Peyer's patch (tissue), 4 donors: ENCODE results near the gene MAGI2. TPM values are rescaled to one million over a fixed set of nuclear protein-coding genes. Genes with fewer than 3 reads are reported as not detected.
"Not testable (repeated sequence)": the region's sequence is repeated elsewhere in the genome, so short reads cannot be mapped to it uniquely, and the experiment has no call there.

Source experiments
- DNase-seq, 3 donors: peaks; one replicate each; pipeline ENCODE4 v3.0.0-alpha.2; 2017 to 2019
- H3K27ac ChIP-seq, 4 donors: fragments of 200-600 bp; sonication (generic); one replicate each; pipeline ENCODE4 v1.5.1; 2016 to 2019
- H3K27me3 ChIP-seq, 2 donors: fragments of 200-600 bp; sonication (generic); one replicate each; pipeline ENCODE4 v1.5.1; 2019
- H3K36me3 ChIP-seq, 3 donors: fragments of 200-600 bp; sonication (generic); one replicate each; pipeline ENCODE4 v1.5.1; 2016 to 2019
- H3K4me1 ChIP-seq, 4 donors: fragments of 200-600 bp; sonication (generic); one replicate each; pipeline ENCODE4 v1.5.1; 2016 to 2019
- H3K4me3 ChIP-seq, 4 donors: fragments of 200-600 bp; sonication (generic); 1 replicate in 3 of 4; 2 replicates in 1 of 4; pipeline ENCODE4 v1.5.1; 2016 to 2019; ENCODE audit warnings: mild to moderate bottlenecking in 1 of 4
- H3K9me3 ChIP-seq, 4 donors: fragments of 200-600 bp; sonication (generic); one replicate each; pipeline ENCODE4 v1.5.1; 2016 to 2019; ENCODE audit warnings: mild to moderate bottlenecking in 1 of 4
- POLR2A ChIP-seq, 2 donors: fragments of 450-650 bp; IDR thresholded peaks; one replicate each; pipeline ENCODE4 v1.5.1; 2017; ENCODE audit warnings: antibody characterized with exemption in 2 of 2, mild to moderate bottlenecking in 2 of 2, moderate library complexity in 2 of 2
- total RNA-seq, 4 donors: library from RNA; depleted of rRNA; stranded (reverse); fragments of >200 nt; gene quantifications; one replicate each; pipeline ENCODE4 v1.1.0, GENCODE V29; 2016
- TF ChIP-seq, protein P1 (sequence below), 6 experiments: fragments of 450-650 bp in 4 of 6; fragments of 200-600 bp in 2 of 6; sonication (generic) in 1 of 6; IDR thresholded peaks; one replicate each; pipeline ENCODE4 v1.5.1; 2017 to 2019; ENCODE audit warnings: antibody characterized with exemption in 6 of 6, mild to moderate bottlenecking in 3 of 6, moderate library complexity in 1 of 6

MAGI2 gene
- total RNA-seq, 4 donors from 2014 or later, result 1.6 to 12.4 (median 2.8) TPM

DNA sequence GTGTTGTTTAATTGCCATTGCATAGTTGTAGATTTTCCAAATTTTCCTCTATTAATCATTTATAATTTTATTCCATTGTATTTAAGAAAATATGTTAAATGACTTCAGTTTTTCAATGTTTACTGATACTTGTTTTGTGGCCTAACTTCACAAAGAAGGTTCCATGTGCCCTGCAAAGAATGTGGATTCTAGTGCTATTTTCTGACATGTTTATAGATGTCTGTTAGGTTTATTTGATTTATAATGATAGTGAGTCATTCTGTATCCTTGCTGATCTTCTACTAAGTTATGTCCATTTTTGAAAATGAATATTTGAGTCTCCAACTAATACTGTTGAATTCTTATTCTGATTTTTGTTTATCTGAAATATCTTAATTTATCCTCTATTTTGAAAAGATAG lies 369.0 kb downstream of the MAGI2 start:
- Histone ChIP-seq H3K4me1 (no peaks in the 10 kb centered on the region), H3K4me3 (no peak overlapping the region), H3K27ac (no peak overlapping the region), H3K9me3 (no peaks in the 10 kb centered on the region), H3K27me3 (no peaks in the 10 kb centered on the region), H3K36me3 (no peaks in the 10 kb centered on the region)
- no peak for TF ChIP-seq POLR2A (IDR thresholded peaks at IDR 0.05)
- TF ChIP-seq, protein P1, sequence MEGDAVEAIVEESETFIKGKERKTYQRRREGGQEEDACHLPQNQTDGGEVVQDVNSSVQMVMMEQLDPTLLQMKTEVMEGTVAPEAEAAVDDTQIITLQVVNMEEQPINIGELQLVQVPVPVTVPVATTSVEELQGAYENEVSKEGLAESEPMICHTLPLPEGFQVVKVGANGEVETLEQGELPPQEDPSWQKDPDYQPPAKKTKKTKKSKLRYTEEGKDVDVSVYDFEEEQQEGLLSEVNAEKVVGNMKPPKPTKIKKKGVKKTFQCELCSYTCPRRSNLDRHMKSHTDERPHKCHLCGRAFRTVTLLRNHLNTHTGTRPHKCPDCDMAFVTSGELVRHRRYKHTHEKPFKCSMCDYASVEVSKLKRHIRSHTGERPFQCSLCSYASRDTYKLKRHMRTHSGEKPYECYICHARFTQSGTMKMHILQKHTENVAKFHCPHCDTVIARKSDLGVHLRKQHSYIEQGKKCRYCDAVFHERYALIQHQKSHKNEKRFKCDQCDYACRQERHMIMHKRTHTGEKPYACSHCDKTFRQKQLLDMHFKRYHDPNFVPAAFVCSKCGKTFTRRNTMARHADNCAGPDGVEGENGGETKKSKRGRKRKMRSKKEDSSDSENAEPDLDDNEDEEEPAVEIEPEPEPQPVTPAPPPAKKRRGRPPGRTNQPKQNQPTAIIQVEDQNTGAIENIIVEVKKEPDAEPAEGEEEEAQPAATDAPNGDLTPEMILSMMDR (IDR thresholded peaks at IDR 0.05), result no peak
- no peak for DNase-seq

DNA sequence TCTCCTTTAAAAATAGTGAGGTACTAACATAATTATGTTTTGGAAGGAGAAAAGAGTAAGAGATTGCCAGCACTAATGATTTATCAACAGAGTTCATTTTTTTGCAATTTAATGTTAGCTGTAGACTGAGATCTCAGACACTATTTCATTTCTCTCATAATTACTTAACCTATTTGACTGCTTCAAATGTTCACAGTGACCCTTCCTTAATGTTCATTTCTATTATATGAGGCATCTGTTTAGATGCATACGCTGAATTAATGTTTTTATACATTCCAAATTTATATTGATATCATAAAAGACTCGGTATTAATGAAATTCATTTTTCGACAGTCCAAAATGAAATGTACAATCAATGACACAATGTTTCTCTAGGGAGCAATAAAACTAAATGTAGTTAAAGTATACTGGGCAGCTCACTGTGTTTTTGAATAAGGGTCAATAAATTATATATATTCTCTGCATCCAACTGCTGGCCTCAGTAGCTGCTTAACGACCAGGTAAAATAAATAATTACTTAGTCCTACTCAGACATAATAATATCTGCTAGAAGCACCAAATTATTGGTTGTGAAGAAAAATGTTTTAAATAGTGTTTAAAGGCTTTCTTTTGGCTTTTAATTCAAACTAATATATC lies 373.4 kb downstream of the MAGI2 start:
- no peak for DNase-seq
- H3K27me3 ChIP-seq, result no peaks in the 10 kb centered on the region
- H3K36me3 ChIP-seq, result no peaks in the 10 kb centered on the region
- H3K4me1 ChIP-seq, result no peaks in the 10 kb centered on the region
- no peaks in the 10 kb centered on the region for H3K9me3 ChIP-seq
- H3K27ac ChIP-seq, result no peak overlapping the region
- TF ChIP-seq POLR2A (IDR thresholded peaks at IDR 0.05), result no peak
- TF ChIP-seq, protein P1 (IDR thresholded peaks at IDR 0.05), result no peak
- H3K4me3 ChIP-seq, result no peak overlapping the region

DNA sequence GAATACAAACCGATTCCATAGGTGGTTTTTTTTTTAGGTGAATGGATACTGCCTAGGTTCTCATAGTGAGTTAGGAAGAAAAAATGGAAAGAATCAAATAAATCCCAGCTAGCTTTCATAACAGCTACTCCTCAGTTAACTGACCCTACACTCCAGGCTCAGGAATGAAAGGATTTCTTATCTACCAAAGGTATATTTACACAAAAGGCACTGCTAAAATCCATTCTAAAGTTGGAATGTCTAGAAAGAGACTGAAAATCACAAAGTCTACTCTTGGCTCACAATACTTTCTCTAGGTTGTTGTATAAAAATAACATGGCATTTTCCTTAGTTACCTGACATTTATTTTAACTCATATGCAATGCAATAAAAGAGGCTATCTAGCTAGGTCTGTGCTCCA lies 375.2 kb downstream of the MAGI2 start:
- no peak for DNase-seq
- TF ChIP-seq, protein P1 (IDR thresholded peaks at IDR 0.05), result no peak
- TF ChIP-seq POLR2A (IDR thresholded peaks at IDR 0.05), result no peak
- Histone ChIP-seq H3K4me1 (no peaks in the 10 kb centered on the region), H3K4me3 (no peak overlapping the region), H3K27ac (no peak overlapping the region), H3K27me3 (no peaks in the 10 kb centered on the region), H3K9me3 (no peaks in the 10 kb centered on the region), H3K36me3 (no peaks in the 10 kb centered on the region)

DNA sequence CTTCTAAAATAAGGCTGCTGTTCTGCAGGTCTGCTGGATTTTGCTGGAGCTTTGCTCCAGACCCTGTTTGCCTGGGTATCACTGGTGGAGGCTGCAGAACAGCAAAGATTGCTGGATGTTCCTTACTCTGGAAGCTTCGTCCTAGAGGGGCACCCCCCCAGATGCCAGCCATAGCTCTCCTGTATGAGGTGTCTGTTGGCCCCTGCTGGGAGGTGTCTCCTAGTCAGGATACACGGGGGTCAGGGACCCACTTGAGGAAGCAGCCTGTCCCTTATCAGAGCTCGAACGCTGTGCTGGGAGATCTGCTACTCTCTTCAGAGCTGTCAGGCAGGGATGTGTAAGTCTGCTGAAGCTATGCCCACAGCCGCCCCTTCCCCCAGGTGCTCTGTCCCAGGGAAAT lies 382.3 kb downstream of the MAGI2 start:
- not testable (repeated sequence) for H3K36me3 ChIP-seq, H3K4me1 ChIP-seq, H3K27me3 ChIP-seq, H3K4me3 ChIP-seq, H3K27ac ChIP-seq, H3K9me3 ChIP-seq, DNase-seq

DNA sequence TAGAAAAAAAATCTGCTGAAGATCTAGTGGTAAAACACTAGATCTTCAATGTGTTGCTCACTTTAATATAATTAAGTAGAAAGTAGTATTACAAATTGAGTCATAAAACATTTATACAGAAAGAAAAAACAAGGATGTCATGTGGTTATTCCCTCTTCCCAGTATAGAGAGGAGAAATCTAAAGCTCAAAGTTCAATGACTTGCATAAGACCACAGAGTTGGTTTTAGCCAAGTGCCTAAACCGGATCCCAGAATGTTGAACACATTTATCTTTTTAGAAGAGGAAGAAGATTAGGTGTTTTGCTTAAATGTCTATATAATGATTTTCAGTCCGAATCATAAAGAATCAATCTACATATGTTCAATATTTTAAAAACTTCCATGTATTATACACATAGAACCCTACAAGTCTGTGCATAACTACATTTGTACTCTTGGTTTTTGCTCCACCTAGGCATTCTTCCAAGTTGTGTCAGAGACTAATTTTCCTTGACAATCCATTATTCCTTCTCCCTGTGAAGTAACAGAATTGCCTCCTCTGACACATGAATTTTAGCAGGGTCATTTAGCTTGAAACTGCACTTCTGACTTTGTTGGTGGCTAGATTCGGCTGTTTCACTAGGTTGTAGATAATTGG lies 389.2 kb downstream of the MAGI2 start:
- no peak overlapping the region for H3K27ac ChIP-seq
- no peaks in the 10 kb centered on the region for H3K4me1 ChIP-seq
- H3K9me3 ChIP-seq, result peaks cover 0 to 4% (median 0%) of the 10 kb centered on the region in 4 donors
- H3K36me3 ChIP-seq, result no peaks in the 10 kb centered on the region
- no peaks in the 10 kb centered on the region for H3K27me3 ChIP-seq
- no peak for DNase-seq
- H3K4me3 ChIP-seq, result no peak overlapping the region
- TF ChIP-seq POLR2A (IDR thresholded peaks at IDR 0.05), result no peak
- TF ChIP-seq, protein P1 (IDR thresholded peaks at IDR 0.05), result no peak

DNA sequence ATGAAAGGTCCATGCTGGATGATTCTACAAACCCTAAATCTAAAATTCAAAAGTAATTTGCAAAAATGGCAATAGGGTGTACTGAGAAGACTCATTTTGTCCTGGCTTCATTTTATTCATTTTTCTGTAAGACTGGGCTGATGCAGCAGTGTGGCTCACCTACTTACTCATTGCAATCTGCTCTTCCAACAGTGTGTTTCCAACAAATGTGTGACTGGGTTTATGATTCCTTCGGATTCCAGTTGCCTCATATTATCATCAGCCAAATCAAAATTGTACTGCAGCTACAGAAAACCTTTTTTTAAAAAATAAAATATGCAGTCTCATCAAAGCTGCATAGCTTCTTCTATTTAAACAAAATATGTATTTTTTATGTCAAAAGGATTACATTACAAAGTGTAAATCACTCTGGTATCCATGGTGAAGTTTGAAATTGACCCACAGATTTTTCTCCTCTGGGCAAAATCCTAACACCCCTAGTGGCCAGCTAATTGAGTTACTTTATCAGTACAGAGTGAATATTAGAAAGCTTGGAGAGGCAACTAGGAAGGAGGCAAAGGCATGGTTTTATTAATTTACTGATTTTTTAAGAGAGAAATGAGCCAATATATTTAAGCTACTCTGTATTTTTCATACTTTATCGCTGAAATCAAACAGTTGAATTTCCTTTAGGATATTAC lies 390.3 kb downstream of the MAGI2 start:
- Histone ChIP-seq H3K27ac (no peak overlapping the region), H3K36me3 (no peaks in the 10 kb centered on the region), H3K9me3 (peaks cover 0 to 4% (median 0%) of the 10 kb centered on the region in 4 donors), H3K4me1 (no peaks in the 10 kb centered on the region), H3K4me3 (no peak overlapping the region), H3K27me3 (no peaks in the 10 kb centered on the region)
- DNase-seq, result no peak
- no peak for TF ChIP-seq POLR2A (IDR thresholded peaks at IDR 0.05)
- TF ChIP-seq, protein P1 (IDR thresholded peaks at IDR 0.05), result no peak
